ENCODE measurements around the gene TMEM43. TPM values are rescaled to one million over a fixed set of nuclear protein-coding genes. Genes with fewer than 3 reads are reported as not detected.
"Not testable (repeated sequence)": the region's sequence is repeated elsewhere in the genome, so short reads cannot be mapped to it uniquely, and the experiment has no call there.

The TMEM43 gene
- polyA plus RNA-seq (2012; ENCODE audit: low read depth, missing spikeins): 13.1 TPM

DNA sequence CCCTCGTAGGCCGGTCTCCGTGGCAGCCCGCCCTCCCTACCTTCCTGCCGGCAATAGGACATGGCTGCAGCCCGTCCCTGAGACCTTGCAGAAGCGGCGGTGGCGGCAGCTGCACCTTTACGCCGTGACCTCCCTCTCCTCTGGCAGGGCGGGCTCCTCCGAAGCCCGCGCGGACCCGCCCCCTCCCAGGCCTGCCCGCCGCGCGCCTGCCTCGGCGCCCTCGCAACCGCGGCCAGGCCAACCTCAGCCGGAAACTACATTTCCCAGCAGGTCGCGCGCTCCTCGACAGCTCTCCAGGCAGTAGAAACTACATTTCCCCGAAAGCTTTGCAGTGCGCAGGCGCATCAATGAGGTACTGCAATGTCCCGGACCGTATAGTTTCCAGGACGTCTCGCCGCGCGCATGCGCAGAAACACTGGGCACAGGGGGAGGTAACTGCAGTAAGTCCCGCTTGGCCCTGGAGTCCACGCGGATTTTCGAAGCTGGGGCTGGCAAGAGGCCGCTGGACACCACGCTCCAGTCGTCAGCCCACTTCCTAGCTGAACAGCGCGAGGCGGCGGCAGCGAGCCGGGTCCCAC lies at the start of gene TMEM43, which contains the start of gene CHCHD4:
TMEM43 (plus strand) TSS at position 438 of the 578 bp plus-strand sequence. CDS start 142 bp downstream, outside the sequence.
CHCHD4 (minus strand) TSS at position 256 of the 578 bp plus-strand sequence; CDS start at position 62, 194 bp downstream.
- FAIRE-seq (peak; percentile 79), DNase-seq (ENCODE audit: insufficient read length, low spot score) (peak; percentile 98)
- TF ChIP-seq POU2F2 (IDR thresholded peaks at IDR 0.05; ENCODE audit: low read depth, low read length) (no peak; the same call in none of the 2 replicates), TAF1 (IDR thresholded peaks at IDR 0.05; ENCODE audit: low read depth, low read length) (peak; percentile 45), POLR2AphosphoS5 (IDR thresholded peaks at IDR 0.05; ENCODE audit: low read depth, low read length) (peak; percentile 12; the same call in 1 of the 2 replicates)

GRCh38 chr3:14075233-14075632 lies 49.6 kb upstream of the TMEM43 start:
- FAIRE-seq; DNase-seq (ENCODE audit: insufficient read length, low spot score): not testable (repeated sequence)

DNA sequence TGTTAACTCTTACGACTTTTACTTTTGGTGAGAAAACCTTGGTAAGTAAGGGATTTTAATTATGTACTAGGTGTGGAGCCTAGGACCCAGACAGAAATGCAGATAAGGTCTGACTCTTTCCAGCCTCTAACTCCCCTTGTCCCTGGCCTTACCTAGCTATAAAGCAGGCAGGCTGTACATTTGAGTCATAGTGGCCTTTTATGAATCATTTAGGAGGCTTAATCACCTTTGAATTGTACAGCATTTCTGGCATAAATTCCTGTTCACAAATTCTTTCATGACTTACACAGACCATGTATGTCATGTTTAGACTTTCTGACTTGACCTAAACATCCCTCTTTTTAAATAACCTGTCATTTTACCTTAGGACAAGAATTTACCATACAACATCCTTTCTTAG lies 47.5 kb upstream of the TMEM43 start:
- TF ChIP-seq POLR2AphosphoS5 (IDR thresholded peaks at IDR 0.05; ENCODE audit: low read depth, low read length) (no peak), TAF1 (IDR thresholded peaks at IDR 0.05; ENCODE audit: low read depth, low read length) (no peak), PAX5 (IDR thresholded peaks at IDR 0.05; ENCODE audit: insufficient read depth, low read length, severe bottlenecking) (no peak), POLR2A (IDR thresholded peaks at IDR 0.05; ENCODE audit: low read depth, low read length) (no peak), POU2F2 (IDR thresholded peaks at IDR 0.05; ENCODE audit: low read depth, low read length) (no peak)
- DNase-seq (ENCODE audit: insufficient read length, low spot score): no peak
- FAIRE-seq: no peak

GRCh38 chr3:14082108-14082657 lies 42.7 kb upstream of the TMEM43 start:
- TF ChIP-seq TAF1 (IDR thresholded peaks at IDR 0.05; ENCODE audit: low read depth, low read length) (no peak), POU2F2 (IDR thresholded peaks at IDR 0.05; ENCODE audit: low read depth, low read length) (no peak), PAX5 (IDR thresholded peaks at IDR 0.05; ENCODE audit: insufficient read depth, low read length, severe bottlenecking) (no peak), POLR2AphosphoS5 (IDR thresholded peaks at IDR 0.05; ENCODE audit: low read depth, low read length) (no peak), SPI1 (IDR thresholded peaks at IDR 0.05; ENCODE audit: low read depth, low read length) (no peak), POLR2A (IDR thresholded peaks at IDR 0.05; ENCODE audit: low read depth, low read length) (no peak)
- FAIRE-seq (peak; percentile 20), DNase-seq (ENCODE audit: insufficient read length, low spot score) (no peak)

DNA sequence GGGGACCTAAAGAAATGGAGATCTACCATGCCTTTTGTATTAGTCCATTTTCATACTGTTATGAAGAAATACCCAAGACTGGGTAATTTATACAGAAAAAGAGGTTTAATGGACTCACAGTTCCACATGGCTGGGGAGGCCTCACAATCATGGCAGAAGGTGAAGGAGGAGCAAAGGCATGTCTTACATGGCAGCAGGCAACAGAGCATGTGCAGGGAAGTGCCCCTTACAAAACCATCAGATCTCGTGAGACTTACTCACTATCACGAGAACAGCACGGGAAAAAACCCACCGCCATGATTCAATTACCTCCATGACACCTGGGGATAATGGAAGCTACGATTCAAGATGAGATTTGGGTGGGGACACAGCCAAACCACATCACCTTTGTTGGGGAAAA lies 37.4 kb upstream of the TMEM43 start:
- not testable (repeated sequence) for FAIRE-seq

GRCh38 chr3:14091959-14092358 lies 32.9 kb upstream of the TMEM43 start:
- not testable (repeated sequence) for FAIRE-seq; DNase-seq (ENCODE audit: insufficient read length, low spot score)

More for the DNA sequence above, 37.4 kb upstream of the TMEM43 start:
- DNase-seq (ENCODE audit: insufficient read length, low spot score): not testable (repeated sequence)

GRCh38 chr3:14092464-14092863 lies 32.4 kb upstream of the TMEM43 start:
- DNase-seq (ENCODE audit: insufficient read length, low spot score) (no peak), FAIRE-seq (no peak)
- TF ChIP-seq POLR2AphosphoS5 (IDR thresholded peaks at IDR 0.05; ENCODE audit: low read depth, low read length): no peak

GRCh38 chr3:14093831-14094230 lies 31.0 kb upstream of the TMEM43 start:
- no peak for FAIRE-seq
- DNase-seq (ENCODE audit: insufficient read length, low spot score): no peak
- TF ChIP-seq POLR2AphosphoS5 (IDR thresholded peaks at IDR 0.05; ENCODE audit: low read depth, low read length): no peak
- no peak for TF ChIP-seq POLR2A (IDR thresholded peaks at IDR 0.05; ENCODE audit: low read depth, low read length)
- no peak for TF ChIP-seq TAF1 (IDR thresholded peaks at IDR 0.05; ENCODE audit: low read depth, low read length)
- no peak for TF ChIP-seq PAX5 (IDR thresholded peaks at IDR 0.05; ENCODE audit: insufficient read depth, low read length, severe bottlenecking)
- no peak for TF ChIP-seq POU2F2 (IDR thresholded peaks at IDR 0.05; ENCODE audit: low read depth, low read length)
- TF ChIP-seq SPI1 (IDR thresholded peaks at IDR 0.05; ENCODE audit: low read depth, low read length): no peak

DNA sequence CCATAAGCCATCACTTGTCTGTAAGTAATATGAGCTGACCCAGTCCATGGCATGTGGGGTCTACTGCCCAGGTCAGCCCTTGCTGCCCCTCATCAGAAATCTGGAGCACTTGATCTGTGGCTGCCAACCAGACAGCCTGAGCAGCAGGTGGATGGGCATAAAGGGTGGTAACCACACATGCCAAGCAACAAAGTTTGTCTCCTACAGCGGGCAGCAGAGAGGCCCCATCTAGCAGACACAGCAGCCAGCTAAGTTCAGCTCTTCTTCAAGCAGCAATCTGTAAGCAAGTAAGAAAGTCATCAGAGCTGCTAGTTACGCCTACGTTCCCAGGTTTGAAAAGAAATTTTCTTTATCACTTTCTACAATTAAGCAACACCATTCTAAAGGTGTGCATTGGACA lies 28.1 kb upstream of the TMEM43 start:
- no peak for DNase-seq (ENCODE audit: insufficient read length, low spot score)
- TF ChIP-seq POLR2AphosphoS5 (IDR thresholded peaks at IDR 0.05; ENCODE audit: low read depth, low read length): no peak
- no peak for FAIRE-seq

- FAIRE-seq (no peak), DNase-seq (ENCODE audit: insufficient read length, low spot score) (no peak)
- TF ChIP-seq PAX5 (IDR thresholded peaks at IDR 0.05; ENCODE audit: insufficient read depth, low read length, severe bottlenecking) (no peak), SPI1 (IDR thresholded peaks at IDR 0.05; ENCODE audit: low read depth, low read length) (no peak), POU2F2 (IDR thresholded peaks at IDR 0.05; ENCODE audit: low read depth, low read length) (no peak), POLR2A (IDR thresholded peaks at IDR 0.05; ENCODE audit: low read depth, low read length) (no peak), TAF1 (IDR thresholded peaks at IDR 0.05; ENCODE audit: low read depth, low read length) (no peak), POLR2AphosphoS5 (IDR thresholded peaks at IDR 0.05; ENCODE audit: low read depth, low read length) (no peak)
These were observed 27.0 kb upstream of the TMEM43 start for GRCh38 chr3:14097616-14098391.

GRCh38 chr3:14109821-14110220 lies 15.0 kb upstream of the TMEM43 start:
- not testable (repeated sequence) for DNase-seq (ENCODE audit: insufficient read length, low spot score); FAIRE-seq
